Adipocyte (in vitro differentiated cells): ENCODE data around the gene ARG2.
A peak's percentile ranks its signal among the peaks of the same experiment; 100 is the strongest.

Source experiments
- DNase-seq: peaks from one replicate; pipeline ENCODE4 v3.0.0-alpha.2; 2015; ENCODE audit warnings: low read depth
- H3K27me3 ChIP-seq: replicated peaks from 2 replicates; pipeline ENCODE4 v1.7.0; 2013; ENCODE audit warnings: mild to moderate bottlenecking, low read length, moderate library complexity; ENCODE audit not compliant: control insufficient read depth, insufficient read depth
- H3K36me3 ChIP-seq: 2 replicates; pipeline ENCODE4 v1.7.0; 2013; ENCODE audit warnings: low read length, mild to moderate bottlenecking, moderate library complexity; ENCODE audit not compliant: control insufficient read depth, insufficient read depth, severe bottlenecking
- H3K4me1 ChIP-seq: 2 replicates; pipeline ENCODE4 v1.7.0; 2013; ENCODE audit warnings: mild to moderate bottlenecking, low read length, moderate library complexity; ENCODE audit not compliant: control insufficient read depth, insufficient read depth
- H3K4me3 ChIP-seq: 2 replicates; pipeline ENCODE4 v1.7.0; 2013; ENCODE audit warnings: mild to moderate bottlenecking, low read length, moderate library complexity
- H3K9ac ChIP-seq: 2 replicates; pipeline ENCODE4 v1.7.0; 2013; ENCODE audit warnings: mild to moderate bottlenecking, low read length, moderate library complexity
- H3K9me3 ChIP-seq: 2 replicates; pipeline ENCODE4 v1.7.0; 2013; ENCODE audit warnings: mild to moderate bottlenecking, low read length, moderate library complexity; ENCODE audit not compliant: control insufficient read depth

Gene ARG2

DNA sequence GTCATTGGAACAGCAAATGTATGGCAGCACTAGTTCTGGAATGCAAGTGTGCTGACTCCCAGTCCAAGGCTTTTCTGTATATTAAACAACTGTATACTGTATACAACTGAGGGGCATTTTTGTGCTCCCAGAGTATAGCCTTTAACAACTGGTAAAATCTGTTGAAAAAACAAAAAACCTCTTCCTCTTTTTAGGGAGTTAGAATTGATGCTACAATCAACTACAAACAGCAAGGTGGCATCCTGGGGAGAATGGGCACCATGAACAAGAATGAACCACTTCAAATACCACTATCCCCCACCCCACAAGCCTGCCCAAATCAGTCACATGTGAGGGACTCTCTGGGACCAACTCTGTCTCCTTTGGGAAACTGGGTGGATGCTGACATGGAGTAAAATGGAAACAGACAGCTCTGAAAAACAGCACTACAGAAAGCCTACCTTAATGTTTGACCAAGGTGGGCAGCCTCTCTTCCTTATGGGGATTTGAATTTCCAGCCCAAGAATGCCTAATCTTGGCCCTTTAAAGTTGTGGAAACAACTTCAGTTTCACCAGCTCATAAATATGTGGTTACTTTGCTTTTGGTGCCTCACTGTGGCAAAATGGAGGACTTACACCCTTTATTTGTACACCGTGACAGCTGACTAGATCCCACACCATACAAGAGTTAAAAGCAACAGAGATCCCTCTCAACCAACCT, 47.2 kb downstream of the ARG2 start:
- Histone ChIP-seq H3K4me1 (peaks cover 25% of the 10 kb centered on the region), H3K9ac (peak overlapping the region; percentile 45), H3K36me3 (peaks cover 5% of the 10 kb centered on the region), H3K4me3 (no peak overlapping the region), H3K27me3 (no peaks in the 10 kb centered on the region), H3K9me3 (no peaks in the 10 kb centered on the region)
- DNase-seq: peak; percentile 80

- no peak overlapping the region for H3K9ac ChIP-seq
- no peak overlapping the region for H3K4me3 ChIP-seq
- no peak for DNase-seq
- peaks cover 39% of the 10 kb centered on the region for H3K4me1 ChIP-seq
- no peaks in the 10 kb centered on the region for H3K27me3 ChIP-seq
- H3K36me3 ChIP-seq: no peaks in the 10 kb centered on the region
- H3K9me3 ChIP-seq: no peaks in the 10 kb centered on the region
Observed at GRCh38 chr14:67668559-67668958, 48.8 kb downstream of the ARG2 start.

GRCh38 chr14:67673451-67673850, 53.7 kb downstream of the ARG2 start:
- H3K4me1 ChIP-seq: peaks cover 20% of the 10 kb centered on the region
- no peaks in the 10 kb centered on the region for H3K9me3 ChIP-seq
- no peaks in the 10 kb centered on the region for H3K27me3 ChIP-seq
- H3K36me3 ChIP-seq: peaks cover 13% of the 10 kb centered on the region
- peak overlapping the region; percentile 99 for H3K9ac ChIP-seq
- peak; percentile 56 for DNase-seq
- H3K4me3 ChIP-seq: peak overlapping the region; percentile 90

GRCh38 chr14:67674139-67674479, 54.4 kb downstream of the ARG2 start:
- Histone ChIP-seq H3K4me1 (peaks cover 20% of the 10 kb centered on the region), H3K9ac (peak overlapping the region; percentile 99), H3K36me3 (peaks cover 19% of the 10 kb centered on the region), H3K9me3 (no peaks in the 10 kb centered on the region), H3K4me3 (peak overlapping the region; percentile 90), H3K27me3 (no peaks in the 10 kb centered on the region)
- DNase-seq: peak; percentile 91

GRCh38 chr14:67674480-67675218, 54.9 kb downstream of the ARG2 start, which contains the start of gene VTI1B:
VTI1B (minus strand) TSS chr14:67674632; CDS start chr14:67674489, 143 bp downstream.
- Histone ChIP-seq H3K27me3 (no peaks in the 10 kb centered on the region), H3K4me3 (peak within 1 kb of the TSS; percentile 90), H3K9ac (peak within 1 kb of the TSS; percentile 99), H3K36me3 (peaks cover 19% of the 10 kb centered on the region), H3K9me3 (no peaks in the 10 kb centered on the region), H3K4me1 (peaks cover 22% of the 10 kb centered on the region)
- peak; percentile 89 for DNase-seq

- no peaks in the 10 kb centered on the region for H3K27me3 ChIP-seq
- peaks cover 27% of the 10 kb centered on the region for H3K4me1 ChIP-seq
- H3K9me3 ChIP-seq: no peaks in the 10 kb centered on the region
- DNase-seq: no peak
- peaks cover 19% of the 10 kb centered on the region for H3K36me3 ChIP-seq
- peak overlapping the region; percentile 90 for H3K4me3 ChIP-seq
- H3K9ac ChIP-seq: peak overlapping the region; percentile 99
Observed at GRCh38 chr14:67675219-67675582, 55.5 kb downstream of the ARG2 start.

- DNase-seq: no peak
- H3K27me3 ChIP-seq: no peaks in the 10 kb centered on the region
- H3K4me3 ChIP-seq: no peak overlapping the region
- peaks cover 23% of the 10 kb centered on the region for H3K4me1 ChIP-seq
- peaks cover 49% of the 10 kb centered on the region for H3K36me3 ChIP-seq
- no peaks in the 10 kb centered on the region for H3K9me3 ChIP-seq
- no peak overlapping the region for H3K9ac ChIP-seq
Observed at GRCh38 chr14:67679006-67679405, 59.3 kb downstream of the ARG2 start.

DNA sequence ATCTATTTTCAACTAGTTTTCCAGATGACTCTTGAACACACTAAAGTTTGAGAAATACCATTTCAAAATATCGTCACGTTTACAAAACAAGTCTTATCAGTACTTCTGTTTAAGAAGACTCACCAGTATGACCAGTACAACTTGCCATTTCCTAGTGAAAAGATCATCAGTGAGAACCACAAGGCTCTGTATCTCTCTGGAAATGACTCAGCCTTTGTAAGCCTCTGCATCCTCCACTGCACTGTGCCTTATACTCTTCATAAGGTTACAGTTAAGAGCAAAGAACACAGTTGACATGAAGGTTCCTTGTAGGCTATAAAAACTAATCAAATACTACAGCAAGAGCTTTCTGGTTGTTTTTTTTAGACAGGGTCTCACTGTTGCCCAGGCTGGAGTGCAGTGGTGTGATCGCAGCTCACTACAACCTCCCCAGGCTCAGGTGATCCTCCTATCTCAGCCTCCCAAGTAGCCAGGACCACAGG, 60.4 kb downstream of the ARG2 start:
- peaks cover 23% of the 10 kb centered on the region for H3K4me1 ChIP-seq
- H3K4me3 ChIP-seq: peak overlapping the region; percentile 1
- peaks cover 61% of the 10 kb centered on the region for H3K36me3 ChIP-seq
- peak; percentile 38 for DNase-seq
- H3K9me3 ChIP-seq: no peaks in the 10 kb centered on the region
- no peaks in the 10 kb centered on the region for H3K27me3 ChIP-seq
- H3K9ac ChIP-seq: peak overlapping the region; percentile 42

- Histone ChIP-seq H3K4me1 (peaks cover 18% of the 10 kb centered on the region), H3K9me3 (no peaks in the 10 kb centered on the region), H3K4me3 (no peak overlapping the region), H3K9ac (no peak overlapping the region), H3K27me3 (no peaks in the 10 kb centered on the region), H3K36me3 (peaks cover 67% of the 10 kb centered on the region)
- no peak for DNase-seq
Observed at GRCh38 chr14:67680941-67681340, 61.2 kb downstream of the ARG2 start.

GRCh38 chr14:67683842-67684241, 64.1 kb downstream of the ARG2 start:
- H3K9me3 ChIP-seq: no peaks in the 10 kb centered on the region
- peaks cover 73% of the 10 kb centered on the region for H3K36me3 ChIP-seq
- H3K4me1 ChIP-seq: peaks cover 18% of the 10 kb centered on the region
- no peak overlapping the region for H3K4me3 ChIP-seq
- no peak for DNase-seq
- H3K9ac ChIP-seq: no peak overlapping the region
- no peaks in the 10 kb centered on the region for H3K27me3 ChIP-seq

- Histone ChIP-seq H3K9ac (no peak overlapping the region), H3K36me3 (peaks cover 70% of the 10 kb centered on the region), H3K27me3 (no peaks in the 10 kb centered on the region), H3K9me3 (no peaks in the 10 kb centered on the region), H3K4me3 (no peak overlapping the region), H3K4me1 (peaks cover 19% of the 10 kb centered on the region)
- DNase-seq: no peak
Observed at GRCh38 chr14:67690011-67690410, 70.3 kb downstream of the ARG2 start.
